Heart left ventricle (tissue), 13 donors: ENCODE measurements around the gene THADA.

ENCODE experiments used
- POLR2A ChIP-seq, 2 donors: fragments of 450-650 bp; IDR thresholded peaks; one replicate each; pipeline ENCODE4 v1.6.1; 2017; ENCODE audit warnings: antibody characterized with exemption in 2 of 2, mild to moderate bottlenecking in 2 of 2, moderate library complexity in 2 of 2
- TF ChIP-seq, protein P1 (sequence below), 12 donors: fragments of 200-600 bp; sonication (generic) in 4 of 12; IDR thresholded peaks; one replicate each; pipeline versions ENCODE4 v1.5.0 to v1.8.0; 2018 to 2022; ENCODE audit warnings: antibody characterized with exemption in 12 of 12, mild to moderate bottlenecking in 5 of 12
- donor health status: ischemic (EF 13 %, LVEDD 7.1; RV severe dilation, severe dysfunction).
- donor health status: DM: no; HTN: yes; CAD: no.
- donor health status: DM: no; HTN: no; CAD: no.
- donor health status: ischemic (EF 25% LVEDD 6.9; RV normal size, moderate dysfunction).
- donor health status: ischemic (EF 25% LVEDD 5.7; RV mildly dilated, moderate dysfunction).
- donor health status: ischemic (EF 35%, LVEDD 5.7; RV mildly dilated, moderate dysfunction).
- donor health status: nonischemic (EF 11% LVEDD 7.7; RV severe dilation, severe dysfunction).
- donor health status: DM: yes; HTN: yes; CAD: no.
- donor health status: PGD.
- donor health status: ischemic (EF 29% LVEDD 5.4; RV normal size, mild dysfunction).
- donor health status: nonischemic (EF 23%, LVEDD 6.1; RV moderate dilation, normal function).

DNA sequence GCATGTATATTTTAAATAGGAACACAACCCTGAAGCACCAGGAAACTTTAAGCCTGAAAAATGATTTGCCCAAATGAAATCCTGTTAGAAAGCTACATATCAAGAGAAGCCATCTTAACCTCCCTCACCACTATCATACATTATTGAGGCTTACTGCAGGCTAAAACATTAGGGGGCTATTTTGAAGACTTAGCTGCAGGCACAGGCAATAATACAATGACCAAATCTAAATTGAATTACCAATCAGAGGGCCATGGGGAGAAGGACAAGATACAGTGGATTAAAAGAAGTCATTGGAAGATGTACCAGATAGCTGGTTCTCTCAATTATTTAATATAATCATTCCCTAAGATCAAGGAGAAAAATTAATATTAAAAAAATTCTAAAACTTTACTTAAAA lies 73.7 kb downstream of the THADA start:
- TF ChIP-seq, protein P1, sequence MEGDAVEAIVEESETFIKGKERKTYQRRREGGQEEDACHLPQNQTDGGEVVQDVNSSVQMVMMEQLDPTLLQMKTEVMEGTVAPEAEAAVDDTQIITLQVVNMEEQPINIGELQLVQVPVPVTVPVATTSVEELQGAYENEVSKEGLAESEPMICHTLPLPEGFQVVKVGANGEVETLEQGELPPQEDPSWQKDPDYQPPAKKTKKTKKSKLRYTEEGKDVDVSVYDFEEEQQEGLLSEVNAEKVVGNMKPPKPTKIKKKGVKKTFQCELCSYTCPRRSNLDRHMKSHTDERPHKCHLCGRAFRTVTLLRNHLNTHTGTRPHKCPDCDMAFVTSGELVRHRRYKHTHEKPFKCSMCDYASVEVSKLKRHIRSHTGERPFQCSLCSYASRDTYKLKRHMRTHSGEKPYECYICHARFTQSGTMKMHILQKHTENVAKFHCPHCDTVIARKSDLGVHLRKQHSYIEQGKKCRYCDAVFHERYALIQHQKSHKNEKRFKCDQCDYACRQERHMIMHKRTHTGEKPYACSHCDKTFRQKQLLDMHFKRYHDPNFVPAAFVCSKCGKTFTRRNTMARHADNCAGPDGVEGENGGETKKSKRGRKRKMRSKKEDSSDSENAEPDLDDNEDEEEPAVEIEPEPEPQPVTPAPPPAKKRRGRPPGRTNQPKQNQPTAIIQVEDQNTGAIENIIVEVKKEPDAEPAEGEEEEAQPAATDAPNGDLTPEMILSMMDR (IDR thresholded peaks at IDR 0.05): no peak
- TF ChIP-seq POLR2A (IDR thresholded peaks at IDR 0.05): no peak
